GM21825 (cell line): ENCODE measurements around the gene BCL3.
"Not testable (repeated sequence)": the region's sequence is repeated elsewhere in the genome, so short reads cannot be mapped to it uniquely, and the experiment has no call there.

ENCODE experiments used
- ATAC-seq: cut with Tn5 transposase; IDR thresholded peaks from one replicate; pipeline ENCODE4 v1.9.1; 2021; ENCODE audit warnings: mild to moderate bottlenecking, moderate library complexity; ENCODE audit not compliant: unreplicated experiment

The BCL3 gene

GRCh38 chr19:44757057-44757734 is 8.7 kb downstream of the BCL3 start:
- ATAC-seq: no peak

- no peak for ATAC-seq
These were observed 9.4 kb downstream of the BCL3 start for GRCh38 chr19:44757735-44758505.

- ATAC-seq: no peak
These were observed 10.1 kb downstream of the BCL3 start for GRCh38 chr19:44758596-44758995.

DNA sequence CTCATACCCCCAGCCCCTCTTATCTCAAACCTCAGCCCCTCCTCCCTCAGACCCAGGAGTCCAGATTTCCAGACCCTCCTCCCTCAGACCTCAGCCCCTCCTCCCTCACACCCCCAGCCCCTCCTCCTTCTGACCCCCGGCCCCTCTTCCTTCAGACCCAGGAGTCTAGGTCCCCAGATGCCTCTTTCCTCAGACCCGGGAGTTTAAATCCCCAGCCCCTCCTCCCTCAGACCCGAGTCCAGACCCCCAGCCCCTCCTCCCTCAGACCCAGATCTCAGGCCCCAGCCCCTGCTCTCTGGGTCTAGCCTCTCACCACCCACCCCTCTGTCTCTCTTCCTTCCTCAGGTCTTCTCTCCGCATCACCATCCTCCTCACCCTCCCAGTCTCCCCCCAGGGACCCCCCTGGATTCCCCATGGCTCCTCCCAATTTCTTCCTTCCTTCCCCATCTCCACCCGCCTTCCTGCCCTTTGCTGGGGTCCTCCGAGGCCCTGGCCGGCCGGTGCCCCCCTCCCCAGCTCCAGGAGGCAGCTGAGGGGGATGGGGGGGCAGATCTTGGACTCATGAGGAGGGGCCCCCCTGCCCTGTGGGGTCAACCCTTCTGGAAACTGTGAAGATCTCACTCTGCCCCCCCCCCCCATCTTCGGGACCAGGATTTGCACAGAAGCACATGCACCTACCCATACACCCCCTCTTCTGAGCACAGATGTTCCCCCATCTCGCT is 10.7 kb downstream of the BCL3 start:
- no peak for ATAC-seq

GRCh38 chr19:44762038-44762437 is 13.5 kb downstream of the BCL3 start:
- ATAC-seq: no peak

- ATAC-seq: no peak
These were observed 16.8 kb downstream of the BCL3 start for GRCh38 chr19:44765033-44765948.

DNA sequence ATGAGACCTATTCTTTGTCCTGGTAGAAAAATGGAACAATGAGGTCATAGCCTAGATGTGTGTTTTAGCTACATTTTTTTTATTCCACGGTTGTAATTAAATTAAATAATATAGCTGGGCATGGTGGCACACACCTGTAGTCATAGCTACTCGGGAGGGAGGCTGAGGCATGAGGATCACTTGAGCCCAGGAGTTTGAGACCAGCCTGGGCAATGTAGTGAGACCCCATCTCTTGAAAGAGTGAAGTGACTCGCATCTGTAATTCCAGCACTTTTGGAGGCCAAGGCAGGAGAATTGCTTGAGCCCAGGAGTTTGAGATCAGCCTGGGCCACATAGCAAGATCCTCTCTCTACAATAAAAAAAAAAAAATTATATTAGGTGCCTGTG is 17.4 kb downstream of the BCL3 start:
- ATAC-seq: no peak

GRCh38 chr19:44767295-44768180 is 19.0 kb downstream of the BCL3 start:
- no peak for ATAC-seq

- peak; percentile 95 for ATAC-seq
These were observed 22.2 kb downstream of the BCL3 start for GRCh38 chr19:44770550-44771257.

GRCh38 chr19:44772144-44772543 is 23.6 kb downstream of the BCL3 start:
- ATAC-seq: not testable (repeated sequence)

- no peak for ATAC-seq
These were observed 24.5 kb downstream of the BCL3 start for GRCh38 chr19:44772959-44773358.

- no peak for ATAC-seq
These were observed 27.2 kb downstream of the BCL3 start for GRCh38 chr19:44775676-44776240.

- ATAC-seq: no peak
These were observed 28.0 kb downstream of the BCL3 start for GRCh38 chr19:44776402-44777096.

DNA sequence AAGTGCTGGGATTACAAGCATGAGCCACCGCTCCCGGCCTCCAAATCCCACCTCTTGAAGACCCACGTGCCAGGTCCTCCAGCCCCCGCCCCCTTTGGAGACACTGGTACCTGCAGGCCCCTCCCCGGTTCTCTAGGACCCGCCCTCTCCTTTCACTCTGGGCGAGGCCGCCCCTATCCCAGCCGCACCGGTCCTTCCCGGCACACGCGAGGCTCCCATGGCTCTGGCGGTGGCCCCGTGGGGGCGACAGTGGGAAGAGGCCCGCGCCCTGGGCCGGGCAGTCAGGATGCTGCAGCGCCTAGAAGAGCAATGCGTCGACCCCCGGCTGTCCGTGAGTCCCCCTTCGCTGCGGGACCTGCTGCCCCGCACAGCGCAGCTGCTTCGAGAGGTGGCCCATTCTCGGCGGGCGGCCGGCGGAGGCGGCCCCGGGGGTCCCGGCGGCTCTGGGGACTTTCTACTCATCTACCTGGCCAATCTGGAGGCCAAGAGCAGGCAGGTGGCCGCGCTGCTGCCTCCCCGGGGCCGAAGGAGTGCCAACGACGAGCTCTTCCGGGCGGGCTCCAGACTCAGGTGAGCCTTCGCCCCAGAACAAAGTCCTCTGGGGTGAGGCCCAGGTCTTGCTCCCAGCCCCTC is 29.3 kb downstream of the BCL3 start, which contains the start of gene CBLC:
TSS of gene CBLC (plus strand) at position 176 of the 633 bp plus-strand sequence. CDS start at position 218, 42 bp downstream.
- no peak for ATAC-seq

DNA sequence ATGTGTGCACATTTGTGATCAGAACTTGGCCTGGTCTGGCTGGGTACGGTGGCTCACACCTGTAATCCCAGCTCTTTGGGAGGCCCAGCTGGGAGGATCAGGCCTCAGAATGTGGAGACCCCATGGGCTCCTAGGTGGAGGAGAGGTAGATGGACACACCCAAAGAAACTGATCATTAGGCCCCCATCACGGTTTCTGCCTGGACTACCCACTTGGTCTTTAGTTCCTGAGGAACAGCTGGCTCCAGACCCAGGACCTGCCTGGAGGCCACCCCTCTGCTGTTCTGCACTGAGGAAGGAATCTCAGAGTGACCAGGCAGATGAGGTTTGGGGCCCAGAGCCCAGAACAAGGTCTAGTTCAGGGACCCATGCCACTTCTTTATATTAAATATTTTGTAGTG is 30.6 kb downstream of the BCL3 start:
- no peak for ATAC-seq

GRCh38 chr19:44781694-44782093 is 33.2 kb downstream of the BCL3 start:
- ATAC-seq: not testable (repeated sequence)

GRCh38 chr19:44782729-44783128 is 34.2 kb downstream of the BCL3 start:
- ATAC-seq: no peak

GRCh38 chr19:44783545-44783944 is 35.0 kb downstream of the BCL3 start:
- no peak for ATAC-seq
